Astrocyte (in vitro differentiated cells and primary cell): ENCODE data around the gene DLK2. TPM values are rescaled to one million over a fixed set of nuclear protein-coding genes. Genes with fewer than 3 reads are reported as not detected.
"Not testable (repeated sequence)": the region's sequence is repeated elsewhere in the genome, so short reads cannot be mapped to it uniquely, and the experiment has no call there.

ENCODE experiments used
- DNase-seq: peaks from one replicate; pipeline ENCODE4 v3.0.0-alpha.2; 2010; ENCODE audit warnings: low read depth
- FAIRE-seq: peaks from 2 replicates; lab custom pipeline; 2011; peaks lifted over from hg19 to GRCh38; lab: Jason Lieb, UNC
- H2AFZ ChIP-seq: 2 replicates; pipeline ENCODE4 v1.6.0; 2012; ENCODE audit warnings: low read depth, low read length, inconsistent platforms
- H3K27ac ChIP-seq: 2 replicates; pipeline ENCODE4 v1.5.1; 2011; ENCODE audit warnings: low read depth, low read length, inconsistent platforms
- H3K27me3 ChIP-seq: 2 replicates; pipeline ENCODE4 v1.6.0; 2011; ENCODE audit warnings: low read length, inconsistent platforms; ENCODE audit not compliant: insufficient read depth
- H3K36me3 ChIP-seq: 2 replicates; pipeline ENCODE4 v1.5.1; 2011; ENCODE audit warnings: low read length, inconsistent platforms; ENCODE audit not compliant: insufficient read depth
- H3K4me1 ChIP-seq: 2 replicates; pipeline ENCODE4 v1.5.1; 2011; ENCODE audit warnings: low read length, inconsistent platforms; ENCODE audit not compliant: insufficient read depth
- H3K4me2 ChIP-seq: 2 replicates; pipeline ENCODE4 v1.6.0; 2012; ENCODE audit warnings: low read length, inconsistent platforms
- H3K4me3 ChIP-seq: 2 replicates; pipeline ENCODE4 v1.5.1; 2011; ENCODE audit warnings: low read depth, mild to moderate bottlenecking, low read length, inconsistent platforms; ENCODE audit not compliant: insufficient read depth
- H3K79me2 ChIP-seq: 2 replicates; pipeline ENCODE4 v1.6.0; 2012; ENCODE audit warnings: mild to moderate bottlenecking, low read length, inconsistent platforms; ENCODE audit not compliant: insufficient read depth
- H3K9ac ChIP-seq: 2 replicates; pipeline ENCODE4 v1.6.0; 2012; ENCODE audit warnings: mild to moderate bottlenecking, low read length, inconsistent platforms
- H3K9me3 ChIP-seq: 2 replicates; pipeline ENCODE4 v1.5.1; 2012; ENCODE audit warnings: low read depth, mild to moderate bottlenecking, low read length, inconsistent platforms; ENCODE audit not compliant: insufficient read depth
- H4K20me1 ChIP-seq: 2 replicates; pipeline ENCODE4 v1.6.0; 2012; ENCODE audit warnings: low read length, inconsistent platforms; ENCODE audit not compliant: insufficient read depth
- H3K27ac Mint-ChIP-seq: one replicate; pipeline ENCODE4 v1.8.0; 2021; ENCODE audit warnings: mild to moderate bottlenecking, mixed read lengths; ENCODE audit not compliant: unreplicated experiment
- H3K27me3 Mint-ChIP-seq: one replicate; pipeline ENCODE4 v1.8.0; 2021; ENCODE audit warnings: low read depth, mixed read lengths; ENCODE audit not compliant: unreplicated experiment
- H3K36me3 Mint-ChIP-seq: one replicate; pipeline ENCODE4 v1.8.0; 2021; ENCODE audit warnings: low read depth, mixed read lengths; ENCODE audit not compliant: unreplicated experiment
- H3K4me1 Mint-ChIP-seq: one replicate; pipeline ENCODE4 v1.8.0; 2021; ENCODE audit warnings: low read depth, mixed read lengths; ENCODE audit not compliant: unreplicated experiment
- H3K4me3 Mint-ChIP-seq: one replicate; pipeline ENCODE4 v1.8.0; 2021; ENCODE audit warnings: mild to moderate bottlenecking, moderate library complexity, mixed read lengths; ENCODE audit not compliant: unreplicated experiment
- H3K9me3 Mint-ChIP-seq: one replicate; pipeline ENCODE4 v1.8.0; 2021; ENCODE audit warnings: mild to moderate bottlenecking, mixed read lengths; ENCODE audit not compliant: unreplicated experiment
- EZH2 ChIP-seq: IDR thresholded peaks from 2 replicates; pipeline ENCODE4 v1.6.1; 2012; ENCODE audit warnings: mild to moderate bottlenecking, low read length, inconsistent platforms; ENCODE audit not compliant: insufficient read depth
- total RNA-seq: library from RNA; stranded (reverse); gene quantifications from 2 replicates; pipeline ENCODE4 v1.2.1, GENCODE V29; 2021
- TF ChIP-seq, protein P1 (sequence below): IDR thresholded peaks from 2 replicates; pipeline ENCODE4 v1.5.1; 2011; ENCODE audit warnings: low read depth, mild to moderate bottlenecking, inconsistent platforms, low read length, moderate library complexity; ENCODE audit not compliant: insufficient read depth

Gene DLK2
- total RNA-seq, 1 donor from 2014 or later: 0.68 TPM

DNA sequence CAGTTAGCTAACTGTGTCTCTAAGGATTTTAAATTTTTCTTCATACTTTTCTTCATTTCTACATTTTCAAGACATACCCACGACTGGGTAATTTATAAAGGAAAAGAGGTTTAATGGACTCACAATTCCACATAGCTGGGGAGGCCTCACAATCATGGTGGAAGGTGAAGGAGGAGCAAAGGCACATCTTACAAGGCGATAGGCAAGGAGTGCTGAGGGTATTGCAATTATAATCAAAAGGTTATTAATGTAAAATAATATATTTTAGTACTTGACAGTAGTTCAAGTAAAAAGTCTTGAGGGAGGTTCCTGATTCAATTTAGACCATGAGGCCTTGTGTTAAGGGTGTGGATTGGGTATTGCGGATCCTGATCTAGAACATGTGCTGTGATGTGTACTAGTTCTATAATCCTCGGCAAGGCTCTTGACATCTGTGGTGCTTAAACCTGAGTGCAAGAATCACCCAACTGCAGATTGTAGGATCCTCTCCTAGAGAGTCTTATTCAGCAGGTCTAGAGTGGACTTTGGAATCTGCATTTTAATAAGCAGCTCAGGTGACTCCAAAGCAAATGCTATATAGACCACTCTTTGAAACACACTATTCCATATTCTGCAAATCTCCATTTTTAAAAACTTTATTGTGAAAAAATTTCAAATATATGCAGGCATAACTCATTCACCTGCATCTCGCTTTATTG, 35.2 kb downstream of the DLK2 start:
- Histone ChIP-seq H3K27me3 (peaks cover 8% of the 10 kb centered on the region), H3K4me3 (no peak overlapping the region), H3K79me2 (no peaks in the 10 kb centered on the region), H4K20me1 (no peaks in the 10 kb centered on the region), H3K4me1 (no peaks in the 10 kb centered on the region), H2AFZ (no peak overlapping the region), H3K27ac (no peak overlapping the region), H3K9ac (no peak overlapping the region), H3K36me3 (no peaks in the 10 kb centered on the region), H3K9me3 (no peaks in the 10 kb centered on the region), H3K4me2 (no peak overlapping the region)
- no peak for TF ChIP-seq EZH2
- TF ChIP-seq, protein P1, sequence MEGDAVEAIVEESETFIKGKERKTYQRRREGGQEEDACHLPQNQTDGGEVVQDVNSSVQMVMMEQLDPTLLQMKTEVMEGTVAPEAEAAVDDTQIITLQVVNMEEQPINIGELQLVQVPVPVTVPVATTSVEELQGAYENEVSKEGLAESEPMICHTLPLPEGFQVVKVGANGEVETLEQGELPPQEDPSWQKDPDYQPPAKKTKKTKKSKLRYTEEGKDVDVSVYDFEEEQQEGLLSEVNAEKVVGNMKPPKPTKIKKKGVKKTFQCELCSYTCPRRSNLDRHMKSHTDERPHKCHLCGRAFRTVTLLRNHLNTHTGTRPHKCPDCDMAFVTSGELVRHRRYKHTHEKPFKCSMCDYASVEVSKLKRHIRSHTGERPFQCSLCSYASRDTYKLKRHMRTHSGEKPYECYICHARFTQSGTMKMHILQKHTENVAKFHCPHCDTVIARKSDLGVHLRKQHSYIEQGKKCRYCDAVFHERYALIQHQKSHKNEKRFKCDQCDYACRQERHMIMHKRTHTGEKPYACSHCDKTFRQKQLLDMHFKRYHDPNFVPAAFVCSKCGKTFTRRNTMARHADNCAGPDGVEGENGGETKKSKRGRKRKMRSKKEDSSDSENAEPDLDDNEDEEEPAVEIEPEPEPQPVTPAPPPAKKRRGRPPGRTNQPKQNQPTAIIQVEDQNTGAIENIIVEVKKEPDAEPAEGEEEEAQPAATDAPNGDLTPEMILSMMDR: no peak
- DNase-seq: no peak
- no peaks in the 10 kb centered on the region for H3K36me3 Mint-ChIP-seq
- peaks cover 11% of the 10 kb centered on the region for H3K9me3 Mint-ChIP-seq
- no peaks in the 10 kb centered on the region for H3K4me1 Mint-ChIP-seq
- H3K27me3 Mint-ChIP-seq: peaks cover 33% of the 10 kb centered on the region
- FAIRE-seq: no peak
- H3K4me3 Mint-ChIP-seq: no peak overlapping the region
- no peak overlapping the region for H3K27ac Mint-ChIP-seq

DNA sequence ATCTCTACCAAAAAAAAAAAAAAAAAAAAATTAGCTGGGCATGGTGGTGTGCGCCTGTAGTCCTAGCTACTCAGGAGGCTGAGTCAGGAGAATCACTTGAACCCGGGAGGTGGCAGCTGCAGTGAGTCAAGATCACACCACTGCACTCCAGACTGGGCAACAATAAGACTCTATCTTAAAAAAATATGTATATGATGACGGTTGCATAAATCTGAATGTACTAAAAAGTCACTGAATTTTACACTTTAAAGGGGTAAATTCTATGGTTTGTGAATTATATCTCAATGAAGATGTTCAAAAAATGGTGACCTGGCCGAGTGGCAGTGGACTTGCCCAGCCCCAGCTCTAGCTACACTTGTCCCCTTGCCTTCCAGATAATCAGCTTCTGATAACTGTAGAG, 38.4 kb downstream of the DLK2 start:
- Mint-ChIP-seq H3K4me1 (no peaks in the 10 kb centered on the region), H3K27me3 (peaks cover 44% of the 10 kb centered on the region), H3K9me3 (peaks cover 6% of the 10 kb centered on the region), H3K36me3 (no peaks in the 10 kb centered on the region), H3K27ac (no peak overlapping the region), H3K4me3 (no peak overlapping the region)
- no peak overlapping the region for H3K9ac ChIP-seq
- no peaks in the 10 kb centered on the region for H3K36me3 ChIP-seq
- H3K27me3 ChIP-seq: peaks cover 8% of the 10 kb centered on the region
- H3K9me3 ChIP-seq: no peaks in the 10 kb centered on the region
- no peaks in the 10 kb centered on the region for H3K79me2 ChIP-seq
- H3K27ac ChIP-seq: no peak overlapping the region
- DNase-seq (no peak), FAIRE-seq (no peak)
- H2AFZ ChIP-seq: no peak overlapping the region
- H4K20me1 ChIP-seq: no peaks in the 10 kb centered on the region
- no peaks in the 10 kb centered on the region for H3K4me1 ChIP-seq
- no peak overlapping the region for H3K4me3 ChIP-seq
- no peak overlapping the region for H3K4me2 ChIP-seq
- TF ChIP-seq EZH2: no peak
- TF ChIP-seq, protein P1: no peak

DNA sequence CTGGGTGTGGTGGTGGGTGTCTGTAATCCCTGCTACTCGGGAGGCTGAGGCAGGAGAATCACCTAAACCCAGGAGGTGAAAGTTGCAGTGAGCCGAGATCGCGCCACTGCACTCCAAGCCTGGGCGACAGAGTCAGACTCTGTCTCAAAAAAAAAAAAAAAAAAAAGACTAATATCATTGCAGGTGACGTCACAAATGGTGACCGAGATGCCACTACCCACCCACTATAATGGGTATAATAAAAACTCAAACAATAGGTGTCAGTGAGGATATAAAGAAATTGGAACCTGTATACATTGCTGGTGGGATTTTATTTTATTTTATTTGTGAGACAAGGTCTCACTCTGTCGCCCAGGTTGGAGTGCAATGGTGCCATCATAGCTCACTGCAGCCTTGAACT, 40.1 kb downstream of the DLK2 start:
- H3K79me2 ChIP-seq, H2AFZ ChIP-seq, H3K36me3 ChIP-seq, FAIRE-seq, H3K9me3 Mint-ChIP-seq, H3K4me3 Mint-ChIP-seq, H3K27ac ChIP-seq, H3K4me1 ChIP-seq, H3K4me1 Mint-ChIP-seq, H3K4me3 ChIP-seq, DNase-seq, H3K36me3 Mint-ChIP-seq, H3K9ac ChIP-seq, H3K27me3 ChIP-seq, H3K27ac Mint-ChIP-seq, H4K20me1 ChIP-seq, H3K4me2 ChIP-seq, H3K9me3 ChIP-seq: not testable (repeated sequence)
- H3K27me3 Mint-ChIP-seq: peaks cover 39% of the 10 kb centered on the region
